Caki2 (cell line): ENCODE data around the gene MCMBP. TPM values are rescaled to one million over a fixed set of nuclear protein-coding genes. Genes with fewer than 3 reads are reported as not detected.

Experiments used
- DNase-seq: peaks from one replicate; pipeline ENCODE4 v3.0.0-alpha.2; 2015; ENCODE audit warnings: low read depth
- in situ Hi-C: cut with HindIII; loops from 2 replicates; pipeline ENCODE4 v1.10.0; 2016; ENCODE audit warnings: low sequenced_read_pairs, low pct_unique_long_range_greater_than_20kb, mixed read lengths
- total RNA-seq: library from RNA; depleted of rRNA; stranded (reverse); fragments of >200 nt; shearing (Covaris generic); gene quantifications from 2 replicates; pipeline ENCODE4 v1.2.3, GENCODE V29; 2014; ENCODE audit warnings: low replicate concordance

MCMBP gene
- total RNA-seq, 1 experiment from 2014 or later: 41.2 TPM

GRCh38 chr10:119849031-119849789 lies 23.4 kb downstream of the MCMBP start:
- no peak for DNase-seq
- in situ Hi-C loops: no loop called here

GRCh38 chr10:119845656-119846055 lies 27.0 kb downstream of the MCMBP start:
- in situ Hi-C loops: no loop called here
- no peak for DNase-seq

GRCh38 chr10:119834188-119834587 lies 38.5 kb downstream of the MCMBP start:
- DNase-seq: no peak

GRCh38 chr10:119832951-119833350 lies 39.7 kb downstream of the MCMBP start:
- in situ Hi-C loops: no loop called here

More at GRCh38 chr10:119834188-119834587, 38.5 kb downstream of the MCMBP start:
- in situ Hi-C loops: no loop called here

GRCh38 chr10:119831656-119832055 lies 41.0 kb downstream of the MCMBP start:
- in situ Hi-C loops: no loop called here
- no peak for DNase-seq

More at GRCh38 chr10:119832951-119833350, 39.7 kb downstream of the MCMBP start:
- peak; percentile 35 for DNase-seq

GRCh38 chr10:119830851-119831250 lies 41.8 kb downstream of the MCMBP start:
- no peak for DNase-seq
- in situ Hi-C loops: no loop called here

- DNase-seq: no peak
- in situ Hi-C loops: no loop called here
Measured at GRCh38 chr10:119829429-119829828, 43.2 kb downstream of the MCMBP start.

GRCh38 chr10:119827430-119827829 lies 45.2 kb downstream of the MCMBP start:
- in situ Hi-C loops: no loop called here
- no peak for DNase-seq

GRCh38 chr10:119826771-119827170 lies 45.9 kb downstream of the MCMBP start:
- no peak for DNase-seq
- in situ Hi-C loops: no loop called here

- in situ Hi-C loops: no loop called here
Measured at GRCh38 chr10:119824299-119824698, 48.3 kb downstream of the MCMBP start.

GRCh38 chr10:119821182-119821581 lies 51.5 kb downstream of the MCMBP start:
- no peak for DNase-seq
- in situ Hi-C loops: no loop called here

More at GRCh38 chr10:119824299-119824698, 48.3 kb downstream of the MCMBP start:
- no peak for DNase-seq

- DNase-seq: no peak
- in situ Hi-C loops: no loop called here
Measured at GRCh38 chr10:119818889-119819270, 53.8 kb downstream of the MCMBP start.

- in situ Hi-C loops: no loop called here
- no peak for DNase-seq
Measured at GRCh38 chr10:119817991-119818888, 54.4 kb downstream of the MCMBP start.

GRCh38 chr10:119815671-119816070 lies 57.0 kb downstream of the MCMBP start:
- DNase-seq: no peak
- in situ Hi-C loops: no loop called here

- DNase-seq: no peak
- in situ Hi-C loops: no loop called here
Measured at GRCh38 chr10:119812684-119813083, 60.0 kb downstream of the MCMBP start.

- no peak for DNase-seq
- in situ Hi-C loops: no loop called here
Measured at GRCh38 chr10:119811122-119811521, 61.5 kb downstream of the MCMBP start.

- no peak for DNase-seq
- in situ Hi-C loops: no loop called here
Measured at GRCh38 chr10:119807960-119808697, 64.5 kb downstream of the MCMBP start.

- DNase-seq: no peak
- in situ Hi-C loops: no loop called here
Measured at GRCh38 chr10:119806334-119807130, 66.1 kb downstream of the MCMBP start.
